H1 (cell line): ENCODE results near the gene PRMT5. TPM values are rescaled to one million over a fixed set of nuclear protein-coding genes. Genes with fewer than 3 reads are reported as not detected.

Source experiments
- CTCF ChIA-PET: fragments of 300-600 bp; sonication (Branson Sonifier 250); formaldehyde crosslinking; loops from one replicate; lab custom pipeline; 2021; ENCODE audit not compliant: partially characterized antibody; lab: Charles Lee
- POLR2A ChIA-PET: fragments of 300-600 bp; sonication (Branson Sonifier 250); formaldehyde crosslinking; loops from one replicate; lab custom pipeline; 2021; ENCODE audit warnings: inconsistent platforms; ENCODE audit not compliant: partially characterized antibody; lab: Charles Lee
- DNase-seq, 2 experiments: peaks; one replicate each; pipeline versions ENCODE4 v3.0.0 to v3.0.0-alpha.2; 2010 to 2022; ENCODE audit warnings: low spot score in 2 of 2, low read depth in 1 of 2, mixed read lengths in 1 of 2
- FAIRE-seq: peaks from 2 replicates; lab custom pipeline; 2011; peaks lifted over from hg19 to GRCh38; lab: Jason Lieb, UNC
- H2AFZ ChIP-seq: 2 replicates; pipeline ENCODE4 v1.8.1; 2012; ENCODE audit warnings: low read length, inconsistent platforms
- H2AK5ac ChIP-seq: 2 replicates; pipeline ENCODE4 v1.6.1; 2013; ENCODE audit warnings: low read depth, low read length
- H2BK120ac ChIP-seq: replicated peaks from 2 replicates; pipeline ENCODE3; 2013; ENCODE audit warnings: low read depth, low read length, inconsistent platforms
- H2BK12ac ChIP-seq: 2 replicates; pipeline ENCODE4 v1.6.1; 2013; ENCODE audit warnings: low read depth, low read length
- H2BK15ac ChIP-seq: 2 replicates; pipeline ENCODE4 v1.6.1; 2013; ENCODE audit warnings: low read length
- H2BK20ac ChIP-seq: 2 replicates; pipeline ENCODE4 v1.6.1; 2013; ENCODE audit warnings: low read length
- H2BK5ac ChIP-seq: 2 replicates; pipeline ENCODE4 v1.6.1; 2013; ENCODE audit warnings: low read depth, low read length
- H3K14ac ChIP-seq: 2 replicates; pipeline ENCODE4 v1.6.1; 2013; ENCODE audit warnings: inconsistent platforms; ENCODE audit not compliant: insufficient read length
- H3K18ac ChIP-seq: 2 replicates; pipeline ENCODE4 v1.6.1; 2013; ENCODE audit warnings: low read length; ENCODE audit errors: extremely low read depth
- H3K23ac ChIP-seq: 2 replicates; pipeline ENCODE4 v1.6.1; 2013; ENCODE audit warnings: inconsistent platforms; ENCODE audit not compliant: insufficient read length
- H3K23me2 ChIP-seq: 2 replicates; pipeline ENCODE4 v1.6.1; 2013; ENCODE audit warnings: low read depth, low read length
- H3K27ac ChIP-seq: 2 replicates; pipeline ENCODE4 v1.6.1; 2011; ENCODE audit warnings: low read depth, low read length, inconsistent platforms
- H3K27me3 ChIP-seq, 4 experiments: replicated peaks in 1 of 4; 1 replicate in 1 of 4; 2 replicates in 3 of 4; pipeline versions ENCODE4 v1.6.1 to v1.8.1; 2011 to 2013; ENCODE audit warnings: low read length in 3 of 4, mild to moderate bottlenecking in 3 of 4, inconsistent platforms in 2 of 4, mixed read lengths in 2 of 4, moderate library complexity in 1 of 4; ENCODE audit not compliant: control insufficient read depth in 3 of 4, insufficient read depth in 3 of 4; ENCODE audit errors: extremely low read depth in 1 of 4
- H3K36me3 ChIP-seq, 4 experiments: 2 replicates each; pipeline versions ENCODE4 v1.6.1 to v1.8.1; 2011 to 2013; ENCODE audit warnings: mild to moderate bottlenecking in 4 of 4, low read length in 3 of 4, moderate library complexity in 2 of 4, control low read depth in 1 of 4, inconsistent platforms in 1 of 4; ENCODE audit not compliant: insufficient read depth in 4 of 4, control insufficient read depth in 2 of 4
- H3K4ac ChIP-seq: replicated peaks from 2 replicates; pipeline ENCODE3; 2013; ENCODE audit warnings: low read length, low read depth, mixed read lengths, inconsistent platforms; ENCODE audit not compliant: insufficient read length
- H3K4me1 ChIP-seq, 4 experiments: replicated peaks in 1 of 4; 1 replicate in 1 of 4; 2 replicates in 3 of 4; pipeline versions ENCODE4 v1.6.1 to v1.8.1; 2011 to 2013; ENCODE audit warnings: low read length in 3 of 4, inconsistent platforms in 2 of 4, mixed read lengths in 1 of 4; ENCODE audit not compliant: insufficient read depth in 4 of 4, control insufficient read depth in 3 of 4
- H3K4me2 ChIP-seq, 2 experiments: 2 replicates each; pipeline versions ENCODE4 v1.6.1 to v1.8.1; 2011 to 2013; ENCODE audit warnings: low read depth in 2 of 2, low read length in 2 of 2, control low read depth in 1 of 2, inconsistent platforms in 1 of 2, mild to moderate bottlenecking in 1 of 2; ENCODE audit not compliant: insufficient read depth in 1 of 2
- H3K4me3 ChIP-seq, 4 experiments: fragments of 200-600, 300-600 bp in 1 of 4; sonication (generic), shearing (Covaris generic), sonication (Bioruptor Twin) in 1 of 4; 2 replicates each; pipeline versions ENCODE4 v1.5.1 to v1.8.1; 2011 to 2016; ENCODE audit warnings: low read length in 4 of 4, low read depth in 3 of 4, control low read depth in 2 of 4, inconsistent platforms in 2 of 4, mild to moderate bottlenecking in 2 of 4, mixed read lengths in 1 of 4, moderate library complexity in 1 of 4; ENCODE audit not compliant: insufficient read depth in 2 of 4; ENCODE audit errors: extremely low read depth in 1 of 4
- H3K56ac ChIP-seq: replicated peaks from 2 replicates; pipeline ENCODE3; 2013; ENCODE audit warnings: low read depth, mild to moderate bottlenecking, mixed read lengths, low read length, inconsistent platforms; ENCODE audit not compliant: insufficient read length
- H3K79me1 ChIP-seq: 2 replicates; pipeline ENCODE4 v1.6.1; 2013; ENCODE audit warnings: low read depth, low read length, control low read depth
- H3K79me2 ChIP-seq, 2 experiments: 2 replicates each; pipeline versions ENCODE4 v1.6.1 to v1.8.1; 2012 to 2013; ENCODE audit warnings: low read length in 2 of 2, mild to moderate bottlenecking in 2 of 2, inconsistent platforms in 1 of 2; ENCODE audit not compliant: insufficient read depth in 2 of 2, control insufficient read depth in 1 of 2
- H3K9ac ChIP-seq, 4 experiments: replicated peaks in 1 of 4; 1 replicate in 1 of 4; 2 replicates in 3 of 4; pipeline versions ENCODE4 v1.6.1 to v1.8.1; 2011 to 2013; ENCODE audit warnings: low read depth in 3 of 4, low read length in 3 of 4, control low read depth in 2 of 4, mild to moderate bottlenecking in 2 of 4, moderate library complexity in 2 of 4, inconsistent platforms in 1 of 4; ENCODE audit errors: extremely low read depth in 1 of 4
- H3K9me3 ChIP-seq, 2 experiments: 2 replicates each; pipeline versions ENCODE4 v1.6.1 to v1.8.1; 2012 to 2013; ENCODE audit warnings: mild to moderate bottlenecking in 2 of 2, moderate library complexity in 2 of 2, control low read depth in 1 of 2, inconsistent platforms in 1 of 2, low read depth in 1 of 2, low read length in 1 of 2, mixed read lengths in 1 of 2; ENCODE audit not compliant: insufficient read depth in 2 of 2
- H4K20me1 ChIP-seq, 2 experiments: replicated peaks in 1 of 2; 2 replicates each; pipeline versions ENCODE3 to v1.8.1; 2011 to 2013; ENCODE audit warnings: inconsistent platforms in 2 of 2, low read length in 2 of 2, mild to moderate bottlenecking in 1 of 2; ENCODE audit not compliant: insufficient read depth in 2 of 2, control insufficient read depth in 1 of 2
- H4K5ac ChIP-seq: 2 replicates; pipeline ENCODE4 v1.6.1; 2013; ENCODE audit warnings: low read length, low read depth, mixed read lengths, inconsistent platforms; ENCODE audit not compliant: insufficient read length
- H4K8ac ChIP-seq: 2 replicates; pipeline ENCODE4 v1.8.0; 2013; ENCODE audit warnings: mild to moderate bottlenecking, moderate library complexity, low read length, inconsistent platforms; ENCODE audit not compliant: insufficient read depth; ENCODE audit errors: extremely low read depth
- H4K91ac ChIP-seq: replicated peaks from 2 replicates; pipeline ENCODE3; 2013; ENCODE audit warnings: low read length, mixed read lengths, inconsistent platforms; ENCODE audit not compliant: insufficient read length
- BACH1 ChIP-seq: IDR thresholded peaks from 2 replicates; pipeline ENCODE4 v1.6.1; 2012; ENCODE audit warnings: low read length, improper control_type of control experiment
- JUND ChIP-seq: IDR thresholded peaks from 2 replicates; pipeline ENCODE4 v1.6.1; 2011; ENCODE audit warnings: mild to moderate bottlenecking, improper control_type of control experiment, low read length
- KDM4A ChIP-seq: IDR thresholded peaks from one replicate; pipeline ENCODE4 v1.7.1; 2012; ENCODE audit warnings: low read depth, mild to moderate bottlenecking, moderate library complexity, low read length, inconsistent platforms; ENCODE audit not compliant: severe bottlenecking
- POLR2A ChIP-seq, 2 experiments: IDR thresholded peaks; 1 replicate in 1 of 2; 2 replicates in 1 of 2; pipeline ENCODE4 v1.6.1; 2011; ENCODE audit warnings: low read depth in 2 of 2, low read length in 2 of 2, mild to moderate bottlenecking in 2 of 2; ENCODE audit errors: control extremely low read depth in 1 of 2
- RAD21 ChIP-seq, 2 experiments: IDR thresholded peaks in 1 of 2; conservative IDR thresholded peaks in 1 of 2; 2 replicates each; pipeline ENCODE4 v1.6.1; 2011; ENCODE audit warnings: low read depth in 2 of 2, low read length in 2 of 2, improper control_type of control experiment in 1 of 2, inconsistent platforms in 1 of 2, mild to moderate bottlenecking in 1 of 2, moderate library complexity in 1 of 2
- RNF2 ChIP-seq: fragments of 200-900, 300-1000 bp; sonication (generic); IDR thresholded peaks from 2 replicates; pipeline ENCODE4 v1.7.1; 2016; ENCODE audit warnings: borderline replicate concordance, low read depth, mild to moderate bottlenecking, antibody characterized with exemption, low read length; ENCODE audit not compliant: poor library complexity, severe bottlenecking; ENCODE audit errors: missing control alignments
- SP2 ChIP-seq: IDR thresholded peaks from 2 replicates; pipeline ENCODE4 v1.6.1; 2012; ENCODE audit warnings: mild to moderate bottlenecking, low read length, inconsistent platforms
- TAF1 ChIP-seq: IDR thresholded peaks from 2 replicates; pipeline ENCODE4 v1.6.1; 2011; ENCODE audit warnings: mild to moderate bottlenecking, low read depth, low read length
- USF2 ChIP-seq: IDR thresholded peaks from 2 replicates; pipeline ENCODE4 v1.6.1; 2011; ENCODE audit warnings: low read length, improper control_type of control experiment
- WGBS, 2 experiments: shearing (Covaris generic) in 1 of 2; methylation state at CpG; one replicate each; pipeline versions ENCODE4 v1.1.6 to v1.1.7; 2013 to 2015; ENCODE audit warnings: low lambda C conversion rate in 2 of 2, mixed read lengths in 2 of 2, inconsistent platforms in 1 of 2, low coverage in 1 of 2, missing lambda C conversion rate in 1 of 2; ENCODE audit not compliant: insufficient replicate concordance in 2 of 2, insufficient coverage in 1 of 2, insufficient read length in 1 of 2; ENCODE audit errors: extremely low coverage in 1 of 2, missing lambda C conversion rate in 1 of 2; 5-methylcytosine and 5-hydroxymethylcytosine counted together
- polyA plus RNA-seq, 7 experiments: library from polyadenylated mRNA; depleted of rRNA in 3 of 7; stranded (reverse) in 5 of 7; unstranded in 2 of 7; fragments of >200 nt in 5 of 7; fragments of 200-250 nt in 2 of 7; gene quantifications; 1 replicate in 5 of 7; 2 replicates in 1 of 7; 4 replicates in 1 of 7; pipeline versions ENCODE4 v1.2.1 to v1.2.3, GENCODE V29; 2011 to 2013; ENCODE audit warnings: missing spikeins in 2 of 7, mixed read lengths in 2 of 7
- total RNA-seq: library from RNA; stranded (reverse); fragmentation: NEBNext Ultra II Directional; extraction: Animal tissue kit (Norgen Biotek cat#: 25700); gene quantifications from 2 replicates; pipeline ENCODE4 v1.2.1, GENCODE V29; 2021

The PRMT5 gene
- total and polyA plus RNA-seq, 2 of the 8 experiments (the other 6 are each of a cell fraction or from before 2014, with no cell fraction given), result 171 to 402 TPM

DNA sequence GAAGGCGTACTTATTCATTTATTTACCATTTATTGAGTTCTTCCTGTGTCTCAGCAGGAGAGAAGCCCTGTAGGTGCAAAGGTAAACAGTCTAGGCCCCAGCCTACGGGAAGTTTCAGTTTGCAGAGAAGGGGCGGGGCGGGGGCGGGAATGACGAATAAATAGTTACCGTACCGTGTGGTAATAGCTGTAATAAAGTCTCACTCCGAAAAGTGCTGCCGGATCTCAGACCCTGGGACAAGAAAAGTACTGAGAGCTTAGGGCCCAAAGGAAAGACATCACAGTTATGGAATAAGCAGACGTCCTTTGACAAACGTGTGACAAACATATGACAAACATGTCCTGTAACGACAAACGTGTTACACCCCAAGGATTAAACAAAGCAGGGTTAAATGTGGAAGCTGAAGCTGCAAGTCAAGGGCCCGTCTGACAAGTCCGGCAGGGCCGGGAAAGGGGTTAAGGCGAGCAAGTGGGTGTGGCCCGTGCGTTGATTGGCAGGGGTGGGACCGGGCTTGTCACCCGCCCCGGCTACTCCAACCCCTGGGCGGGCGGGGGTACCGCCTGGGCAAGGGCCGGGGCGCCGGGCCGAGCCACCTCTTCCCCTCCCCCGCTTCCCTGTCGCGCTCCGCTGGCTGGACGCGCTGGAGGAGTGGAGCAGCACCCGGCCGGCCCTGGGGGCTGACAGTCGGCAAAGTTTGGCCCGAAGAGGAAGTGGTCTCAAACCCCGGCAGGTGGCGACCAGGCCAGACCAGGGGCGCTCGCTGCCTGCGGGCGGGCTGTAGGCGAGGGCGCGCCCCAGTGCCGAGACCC lies 57.7 kb downstream of the PRMT5 start, which contains the start of gene LRP10:
Gene LRP10 (plus strand): TSS at position 517 of the 809 bp plus-strand sequence. CDS start 564 bp downstream, outside the sequence.
- DNase-seq, result peak in 1 of 2 experiments; percentile 94
- no peaks in the 10 kb centered on the region for H3K79me2 ChIP-seq
- no peaks in the 10 kb centered on the region for H4K20me1 ChIP-seq
- peak within 1 kb of the TSS; percentile 87 for H3K4ac ChIP-seq
- ChIA-PET POLR2A (interaction anchor here (0.7 to 6.6 kb wide), 12 partner anchors 12 to 136 kb away, joined by 3 to 54 read pairs (median 4); partner anchors contain the start of genes AJUBA, OXA1L, RBM23 and REM2), CTCF (interaction anchor here (0.8 to 56.0 kb wide), 12 partner anchors 9 to 315 kb away, joined by 3 to 1562 read pairs (median 6); partner anchors contain the start of genes ABHD4, MMP14, MRPL52 and PRMT5)
- H4K8ac ChIP-seq, result peak within 1 kb of the TSS; percentile 91
- H3K4me3 ChIP-seq, result peak within 1 kb of the TSS; percentile 64 to 86 (median 80)
- H3K27me3 ChIP-seq, result no peaks in the 10 kb centered on the region
- no peaks in the 10 kb centered on the region for H3K9me3 ChIP-seq
- H4K91ac ChIP-seq, result no peak within 1 kb of the TSS
- H2BK120ac ChIP-seq, result peak within 1 kb of the TSS; percentile 75
- no peaks in the 10 kb centered on the region for H3K79me1 ChIP-seq
- peak within 1 kb of the TSS; percentile 57; the same call in 1 of the 2 replicates for H3K27ac ChIP-seq
- H3K4me1 ChIP-seq, result peaks cover 0 to 9% (median 3%) of the 10 kb centered on the region in 4 experiments; a peak in 4 of 7 replicates
- H2BK20ac ChIP-seq, result 0 out of 2 replicates have a peak within 1 kb of the TSS, but pooled peaks have one; percentile 87
- H2AK5ac ChIP-seq, result no peak within 1 kb of the TSS
- no peak within 1 kb of the TSS for H4K5ac ChIP-seq
- peak within 1 kb of the TSS; percentile 89 for H3K18ac ChIP-seq
- peak within 1 kb of the TSS; percentile 91 for H2BK5ac ChIP-seq
- peak within 1 kb of the TSS; percentile 93; the same call in 1 of the 2 replicates for H2BK12ac ChIP-seq
- 2% methylated on average over 36 of the region's 50 CpGs; no CpG with 5 or more reads in 1 of the 2 experiments for WGBS, 2 experiments
- no peak within 1 kb of the TSS for H3K14ac ChIP-seq
- H3K56ac ChIP-seq, result peak within 1 kb of the TSS; percentile 30
- H2BK15ac ChIP-seq, result peak within 1 kb of the TSS; percentile 93; the same call in 1 of the 2 replicates
- H3K23ac ChIP-seq, result no peak within 1 kb of the TSS
- peak within 1 kb of the TSS; percentile 85 to 87 for H3K4me2 ChIP-seq
- peaks cover 5% of the 10 kb centered on the region for H3K23me2 ChIP-seq
- H3K9ac ChIP-seq, result peak within 1 kb of the TSS; percentile 14 to 61 (median 44); a peak in 5 of 7 replicates
- H2AFZ ChIP-seq, result 0 out of 2 replicates have a peak within 1 kb of the TSS, but pooled peaks have one; percentile 78
- no peak for FAIRE-seq
- H3K36me3 ChIP-seq, result no peaks in the 10 kb centered on the region
- TF ChIP-seq BACH1 (no peak), JUND (no peak), USF2 (no peak), SP2 (no peak), RNF2 (no peak), KDM4A (peak; percentile 66), RAD21 (IDR thresholded peaks at IDR 0.05 in 1 of 2, conservative IDR thresholded peaks at IDR 0.05 in 1 of 2; ENCODE audit: low read depth in 2 of 2, low read length in 2 of 2) (no peak), TAF1 (peak; percentile 47; the same call in 1 of the 2 replicates), POLR2A (IDR thresholded peaks at IDR 0.05; ENCODE audit: control extremely low read depth in 1 of 2, low read depth in 2 of 2, low read length in 2 of 2) (peak in 1 of 2 experiments; percentile 21; a peak in 2 of 3 replicates)
